Bone marrow (tissue), 2 donors: ENCODE measurements around the gene TREH.
"Not testable (repeated sequence)": the region's sequence is repeated elsewhere in the genome, so short reads cannot be mapped to it uniquely, and the experiment has no call there.

ENCODE experiments used
- DNase-seq, 2 donors: peaks; one replicate each; lab custom pipeline; 2025; lab: John Stamatoyannopoulos, UW

TREH gene

GRCh38 chr11:118697346-118697745 lies 17.9 kb upstream of the TREH start:
- DNase-seq: no peak

- no peak for DNase-seq
Measured at GRCh38 chr11:118696673-118697226, 17.3 kb upstream of the TREH start.

GRCh38 chr11:118694771-118695170 lies 15.3 kb upstream of the TREH start:
- no peak for DNase-seq

- DNase-seq: no peak
Measured at GRCh38 chr11:118694185-118694584, 14.7 kb upstream of the TREH start.

- peak in 1 of 2 donors; percentile 42 for DNase-seq
Measured at GRCh38 chr11:118691926-118692830, 12.7 kb upstream of the TREH start.

- DNase-seq: no peak
Measured at GRCh38 chr11:118690553-118691304, 11.3 kb upstream of the TREH start.

GRCh38 chr11:118689852-118690552 lies 10.6 kb upstream of the TREH start:
- peak; percentile 81 to 86 for DNase-seq

GRCh38 chr11:118689503-118689851 lies 10.0 kb upstream of the TREH start:
- DNase-seq: no peak

- no peak for DNase-seq
Measured at GRCh38 chr11:118688851-118689502, 9.5 kb upstream of the TREH start.

GRCh38 chr11:118688339-118688738 lies 8.9 kb upstream of the TREH start:
- not testable (repeated sequence) for DNase-seq

GRCh38 chr11:118687906-118688305 lies 8.5 kb upstream of the TREH start:
- DNase-seq: no peak

- DNase-seq: no peak
Measured at GRCh38 chr11:118684187-118684586, 4.7 kb upstream of the TREH start.

- DNase-seq: not testable (repeated sequence)
Measured at GRCh38 chr11:118682939-118683338, 3.5 kb upstream of the TREH start.

GRCh38 chr11:118682372-118682771 lies 2.9 kb upstream of the TREH start:
- DNase-seq: no peak

GRCh38 chr11:118678908-118679307 lies 542 bp downstream of the TREH start:
- DNase-seq: not testable (repeated sequence)

GRCh38 chr11:118677977-118678376 lies 1.5 kb downstream of the TREH start:
- no peak for DNase-seq

- no peak for DNase-seq
Measured at GRCh38 chr11:118674082-118674435, 5.4 kb downstream of the TREH start.

- DNase-seq: no peak
Measured at GRCh38 chr11:118673361-118674081, 5.9 kb downstream of the TREH start.

GRCh38 chr11:118672846-118673245 lies 6.6 kb downstream of the TREH start:
- no peak for DNase-seq

GRCh38 chr11:118671254-118671653 lies 8.2 kb downstream of the TREH start:
- no peak for DNase-seq

- no peak for DNase-seq
Measured at GRCh38 chr11:118670063-118670462, 9.4 kb downstream of the TREH start.
